GM20000 (cell line): ENCODE measurements around the gene ZNF423.

ENCODE experiments used
- DNase-seq: peaks from one replicate; pipeline ENCODE4 v3.0.0; 2012; ENCODE audit warnings: low spot score
- TF ChIP-seq, protein P1 (sequence below): IDR thresholded peaks from 2 replicates; pipeline ENCODE4 v1.5.1; 2012; ENCODE audit warnings: mild to moderate bottlenecking, control low read depth; ENCODE audit errors: extremely low read depth, missing control alignments

The ZNF423 gene

DNA sequence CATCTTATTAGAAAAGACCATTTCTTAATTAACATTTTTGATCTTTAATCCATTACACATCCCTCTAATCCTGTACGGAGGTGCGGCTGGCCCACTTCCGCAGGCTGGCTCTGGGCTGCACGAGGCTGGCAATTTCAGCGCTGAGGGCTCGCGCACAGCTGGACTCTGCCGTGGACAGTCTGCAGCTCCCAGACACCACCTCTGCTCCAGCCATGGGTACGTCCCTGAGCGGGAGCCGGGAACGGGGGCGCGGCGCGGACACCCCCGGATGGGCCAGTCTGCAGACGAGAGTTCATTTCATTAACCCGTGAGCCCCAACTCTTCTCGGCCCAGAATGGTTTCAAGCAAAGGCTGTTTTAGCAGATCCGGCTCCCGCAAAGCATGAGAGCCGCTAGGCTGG is 87.9 kb downstream of the ZNF423 start:
- no peak for DNase-seq
- TF ChIP-seq, protein P1, sequence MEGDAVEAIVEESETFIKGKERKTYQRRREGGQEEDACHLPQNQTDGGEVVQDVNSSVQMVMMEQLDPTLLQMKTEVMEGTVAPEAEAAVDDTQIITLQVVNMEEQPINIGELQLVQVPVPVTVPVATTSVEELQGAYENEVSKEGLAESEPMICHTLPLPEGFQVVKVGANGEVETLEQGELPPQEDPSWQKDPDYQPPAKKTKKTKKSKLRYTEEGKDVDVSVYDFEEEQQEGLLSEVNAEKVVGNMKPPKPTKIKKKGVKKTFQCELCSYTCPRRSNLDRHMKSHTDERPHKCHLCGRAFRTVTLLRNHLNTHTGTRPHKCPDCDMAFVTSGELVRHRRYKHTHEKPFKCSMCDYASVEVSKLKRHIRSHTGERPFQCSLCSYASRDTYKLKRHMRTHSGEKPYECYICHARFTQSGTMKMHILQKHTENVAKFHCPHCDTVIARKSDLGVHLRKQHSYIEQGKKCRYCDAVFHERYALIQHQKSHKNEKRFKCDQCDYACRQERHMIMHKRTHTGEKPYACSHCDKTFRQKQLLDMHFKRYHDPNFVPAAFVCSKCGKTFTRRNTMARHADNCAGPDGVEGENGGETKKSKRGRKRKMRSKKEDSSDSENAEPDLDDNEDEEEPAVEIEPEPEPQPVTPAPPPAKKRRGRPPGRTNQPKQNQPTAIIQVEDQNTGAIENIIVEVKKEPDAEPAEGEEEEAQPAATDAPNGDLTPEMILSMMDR: no peak

- TF ChIP-seq, protein P1: no peak
- DNase-seq: no peak
Observed at GRCh38 chr16:49767414-49767813, 88.5 kb downstream of the ZNF423 start.

GRCh38 chr16:49766225-49766624 is 89.7 kb downstream of the ZNF423 start:
- no peak for DNase-seq
- TF ChIP-seq, protein P1: no peak

DNA sequence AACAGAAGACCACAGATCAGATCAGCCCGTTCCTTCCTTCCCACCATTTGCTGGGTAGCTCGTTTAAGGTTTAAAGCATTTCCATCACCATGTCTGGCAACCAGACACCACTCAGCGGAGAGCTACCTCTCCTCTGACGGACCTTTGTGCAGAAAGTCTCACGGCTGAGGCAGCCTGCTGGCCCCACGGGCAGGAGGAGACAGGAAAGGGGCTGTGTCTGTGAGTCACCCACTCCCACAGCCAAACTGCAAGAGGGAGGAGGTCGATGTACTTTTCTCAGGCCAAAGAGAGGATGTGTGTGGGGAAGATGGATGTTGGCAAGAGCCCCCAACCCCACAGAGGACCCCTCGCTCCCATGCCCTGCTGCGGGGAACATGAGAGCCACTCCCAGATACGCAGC is 92.1 kb downstream of the ZNF423 start:
- DNase-seq: no peak
- TF ChIP-seq, protein P1: no peak

GRCh38 chr16:49760815-49761214 is 95.1 kb downstream of the ZNF423 start:
- no peak for DNase-seq
- TF ChIP-seq, protein P1: no peak

DNA sequence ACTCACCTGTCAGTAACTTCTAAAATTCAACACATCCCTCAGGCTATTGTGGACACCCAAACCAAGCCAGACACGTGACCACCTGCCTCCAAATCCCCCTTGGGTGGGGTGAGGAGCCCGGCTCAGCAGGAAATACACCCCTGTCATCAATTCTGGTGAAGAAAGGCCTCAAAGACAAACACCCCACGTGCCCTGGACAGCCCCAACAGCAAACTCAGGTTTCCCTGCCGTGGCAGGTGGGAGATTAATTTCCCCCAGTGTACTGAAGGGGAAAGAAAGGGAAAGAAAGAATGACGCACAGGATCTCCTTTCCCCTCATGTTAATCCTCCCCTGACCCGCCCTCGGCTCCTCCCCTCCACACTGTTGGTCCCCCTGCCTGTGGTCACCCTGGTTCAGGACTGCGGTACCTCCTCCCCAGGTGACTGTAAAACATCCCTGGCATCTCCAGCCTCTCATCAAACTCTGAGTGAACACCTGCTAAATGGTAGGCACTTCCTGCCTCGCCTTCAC is 98.3 kb downstream of the ZNF423 start:
- TF ChIP-seq, protein P1: no peak
- DNase-seq: no peak

DNA sequence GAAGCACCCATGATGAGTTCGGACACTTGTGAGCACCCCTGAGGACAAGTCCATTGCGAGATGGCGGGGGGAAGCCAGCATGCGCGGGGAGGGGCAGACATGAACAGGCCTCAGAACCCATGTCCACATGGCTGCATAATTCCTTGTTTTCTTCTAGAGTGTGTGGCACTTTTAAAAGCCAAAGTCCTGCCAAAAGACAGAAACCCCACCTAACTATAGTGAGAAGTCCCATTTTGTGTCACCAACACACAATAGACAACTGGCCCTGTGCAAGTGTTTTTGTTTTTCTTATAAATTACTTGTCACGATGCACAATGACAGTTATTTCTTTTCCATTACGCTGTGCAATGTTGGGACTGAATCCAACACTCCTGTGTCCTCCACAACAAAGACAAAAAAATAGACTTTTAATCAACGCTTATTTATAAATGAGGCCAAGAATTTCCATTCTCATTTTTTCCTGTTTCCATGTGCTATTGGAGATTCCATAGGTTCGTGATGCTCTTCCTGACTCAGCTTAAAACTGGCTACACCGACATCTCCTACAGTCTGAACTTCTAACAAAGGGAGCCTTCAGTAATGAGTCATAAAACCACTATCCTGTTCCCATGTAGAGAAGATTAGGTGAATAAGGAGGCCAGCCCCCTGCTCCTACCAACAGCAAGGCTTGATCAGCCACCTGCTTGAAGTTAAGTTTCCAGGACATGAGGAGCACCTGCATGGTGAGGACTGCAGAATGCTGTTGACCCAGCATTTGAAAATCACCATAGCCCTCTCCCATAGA is 98.9 kb downstream of the ZNF423 start:
- no peak for DNase-seq
- TF ChIP-seq, protein P1: no peak
